ENCODE measurements around the gene MCM10.

GRCh38 chr10:13140627-13141190 is 20.6 kb upstream of the MCM10 start:
- TF ChIP-seq EZH2 (IDR thresholded peaks at IDR 0.05; ENCODE audit: low read length, unreplicated experiment) (no peak), CTCF (conservative IDR thresholded peaks at IDR 0.05; ENCODE audit: low read depth, low read length) (no peak), EZH2phosphoT487 (IDR thresholded peaks at IDR 0.05; ENCODE audit: borderline replicate concordance, low read length) (no peak)

All from PC-3 (cell line).